Measurements from ENCODE around the gene GLRA3.

GLRA3 gene

DNA sequence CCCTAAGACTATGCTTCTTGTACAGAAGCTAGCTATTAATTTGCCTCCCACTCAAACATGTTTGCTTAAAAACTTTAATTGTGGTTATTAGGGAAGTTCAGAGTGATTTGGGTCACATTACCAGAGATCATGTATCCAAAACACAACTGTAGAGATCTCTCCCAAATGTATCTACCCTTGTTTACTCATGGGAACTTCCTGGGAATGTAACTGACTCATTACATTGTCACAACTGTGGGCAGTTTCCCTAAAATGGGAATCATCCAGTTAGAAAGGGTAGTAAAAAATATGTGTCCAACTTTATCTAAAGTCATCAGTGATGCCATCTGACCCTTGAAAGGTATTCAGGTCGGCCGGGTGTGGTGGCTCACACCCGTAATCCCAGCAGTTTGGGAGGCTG is 40.3 kb upstream of the GLRA3 start:
- Histone ChIP-seq H3K27me3 (ENCODE audit: insufficient read depth, low read depth, severe bottlenecking) (no peaks in the 10 kb centered on the region), H3K36me3 (no peaks in the 10 kb centered on the region), H3K4me3 (ENCODE audit: low read depth, low read length) (no peak overlapping the region), H3K27ac (no peak overlapping the region), H3K9me3 (ENCODE audit: severe bottlenecking) (peaks cover 8% of the 10 kb centered on the region)
- DNase-seq, result no peak
- TF ChIP-seq, protein P1, sequence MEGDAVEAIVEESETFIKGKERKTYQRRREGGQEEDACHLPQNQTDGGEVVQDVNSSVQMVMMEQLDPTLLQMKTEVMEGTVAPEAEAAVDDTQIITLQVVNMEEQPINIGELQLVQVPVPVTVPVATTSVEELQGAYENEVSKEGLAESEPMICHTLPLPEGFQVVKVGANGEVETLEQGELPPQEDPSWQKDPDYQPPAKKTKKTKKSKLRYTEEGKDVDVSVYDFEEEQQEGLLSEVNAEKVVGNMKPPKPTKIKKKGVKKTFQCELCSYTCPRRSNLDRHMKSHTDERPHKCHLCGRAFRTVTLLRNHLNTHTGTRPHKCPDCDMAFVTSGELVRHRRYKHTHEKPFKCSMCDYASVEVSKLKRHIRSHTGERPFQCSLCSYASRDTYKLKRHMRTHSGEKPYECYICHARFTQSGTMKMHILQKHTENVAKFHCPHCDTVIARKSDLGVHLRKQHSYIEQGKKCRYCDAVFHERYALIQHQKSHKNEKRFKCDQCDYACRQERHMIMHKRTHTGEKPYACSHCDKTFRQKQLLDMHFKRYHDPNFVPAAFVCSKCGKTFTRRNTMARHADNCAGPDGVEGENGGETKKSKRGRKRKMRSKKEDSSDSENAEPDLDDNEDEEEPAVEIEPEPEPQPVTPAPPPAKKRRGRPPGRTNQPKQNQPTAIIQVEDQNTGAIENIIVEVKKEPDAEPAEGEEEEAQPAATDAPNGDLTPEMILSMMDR (IDR thresholded peaks at IDR 0.05; ENCODE audit: low read depth, low read length), result no peak

DNA sequence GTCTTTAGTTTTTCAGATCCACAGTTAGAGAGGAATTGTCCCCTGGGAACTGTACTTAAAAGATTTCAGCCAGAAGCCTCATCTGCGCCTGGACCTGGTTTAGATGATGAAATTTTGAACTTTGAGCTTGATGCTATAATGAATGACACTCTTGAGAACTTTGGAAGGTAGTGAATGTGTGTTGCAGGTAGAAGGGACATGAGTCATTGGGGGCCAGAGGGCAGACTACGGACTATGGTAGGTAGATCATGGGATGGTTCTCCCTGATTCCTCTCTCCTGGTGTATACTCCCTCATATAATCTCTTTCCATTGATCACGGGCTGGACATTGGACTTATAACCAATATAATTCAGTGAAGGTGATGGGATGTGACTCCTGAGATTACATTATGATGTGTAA is 38.9 kb upstream of the GLRA3 start:
- H3K27me3 ChIP-seq (ENCODE audit: insufficient read depth, low read depth, severe bottlenecking), result no peaks in the 10 kb centered on the region
- H3K4me3 ChIP-seq (ENCODE audit: low read depth, low read length), result no peak overlapping the region
- no peak for DNase-seq
- TF ChIP-seq, protein P1 (IDR thresholded peaks at IDR 0.05; ENCODE audit: low read depth, low read length), result no peak
- peaks cover 8% of the 10 kb centered on the region for H3K9me3 ChIP-seq (ENCODE audit: severe bottlenecking)
- H3K36me3 ChIP-seq, result no peaks in the 10 kb centered on the region
- no peak overlapping the region for H3K27ac ChIP-seq

DNA sequence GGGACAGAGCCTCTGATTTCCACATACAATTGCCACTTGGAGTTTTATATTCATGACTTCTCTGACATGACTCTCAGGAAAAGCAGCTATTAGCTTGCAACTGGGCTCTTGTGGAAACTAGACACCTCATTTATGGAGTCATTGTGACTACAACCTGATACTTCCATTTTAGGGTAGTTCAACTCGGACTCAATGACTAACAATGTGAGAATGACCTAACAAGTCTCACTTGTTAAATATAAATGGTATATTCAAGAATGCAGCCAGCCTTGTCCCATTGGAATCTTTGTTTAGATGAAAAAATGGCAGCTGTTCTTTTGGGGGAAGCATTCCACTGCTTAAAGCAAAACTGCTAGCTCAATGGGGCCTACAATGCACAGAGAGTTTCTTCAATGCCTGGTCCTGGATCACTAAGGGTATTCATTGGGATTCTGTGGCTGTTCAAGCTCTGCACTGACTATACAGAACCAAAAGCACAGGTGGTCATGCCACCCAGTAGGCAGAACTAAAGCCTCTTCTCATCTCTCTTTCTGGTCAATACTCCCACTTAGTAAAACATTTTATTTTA is 36.5 kb upstream of the GLRA3 start:
- Histone ChIP-seq H3K36me3 (no peaks in the 10 kb centered on the region), H3K27ac (no peak overlapping the region), H3K27me3 (ENCODE audit: insufficient read depth, low read depth, severe bottlenecking) (no peaks in the 10 kb centered on the region), H3K4me3 (ENCODE audit: low read depth, low read length) (no peak overlapping the region), H3K9me3 (ENCODE audit: severe bottlenecking) (peaks cover 8% of the 10 kb centered on the region)
- TF ChIP-seq, protein P1 (IDR thresholded peaks at IDR 0.05; ENCODE audit: low read depth, low read length), result no peak
- no peak for DNase-seq

DNA sequence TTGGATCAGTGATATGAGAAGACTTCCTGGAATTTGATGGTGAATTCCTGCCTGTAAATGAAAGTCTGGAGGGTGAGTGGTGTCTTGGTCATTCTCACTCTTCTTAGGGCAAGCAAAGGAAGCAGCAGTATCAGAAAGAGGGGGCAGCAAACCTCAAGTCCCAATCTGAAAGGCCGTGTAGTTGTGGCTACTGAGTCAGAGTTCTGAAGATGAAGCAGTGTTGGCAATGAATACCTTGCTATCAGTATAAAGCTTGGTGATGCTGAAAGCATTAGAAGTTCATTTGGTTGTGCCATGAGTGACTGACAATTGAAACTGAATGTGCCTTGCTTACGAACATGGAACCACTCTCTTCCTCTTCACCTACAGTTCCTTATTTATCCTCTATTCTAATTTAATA is 35.0 kb upstream of the GLRA3 start:
- Histone ChIP-seq H3K4me3 (ENCODE audit: low read depth, low read length) (no peak overlapping the region), H3K9me3 (ENCODE audit: severe bottlenecking) (peaks cover 8% of the 10 kb centered on the region), H3K36me3 (no peaks in the 10 kb centered on the region), H3K27me3 (ENCODE audit: insufficient read depth, low read depth, severe bottlenecking) (no peaks in the 10 kb centered on the region), H3K27ac (no peak overlapping the region)
- TF ChIP-seq, protein P1 (IDR thresholded peaks at IDR 0.05; ENCODE audit: low read depth, low read length), result no peak
- DNase-seq, result no peak

DNA sequence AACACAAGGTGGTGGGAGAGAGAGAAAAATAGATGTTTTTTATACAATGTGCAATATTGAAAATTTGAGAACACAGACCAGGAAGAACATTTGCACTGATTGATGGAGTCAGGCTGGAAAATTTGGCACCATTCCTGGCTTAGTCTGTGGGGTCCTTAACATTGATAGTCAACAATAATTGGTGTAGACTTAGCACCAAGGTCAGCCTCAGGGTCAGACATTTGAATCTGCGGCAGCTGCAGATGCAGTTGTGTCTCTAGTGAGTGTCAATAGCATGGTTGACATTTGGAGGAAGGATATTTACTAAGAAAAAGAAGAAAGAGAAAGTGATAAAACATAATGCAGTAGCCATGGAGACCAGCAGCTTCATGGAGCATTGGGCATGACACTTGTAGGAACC is 31.5 kb upstream of the GLRA3 start:
- Histone ChIP-seq H3K27ac (no peak overlapping the region), H3K36me3 (no peaks in the 10 kb centered on the region)
- no peak for DNase-seq

More for the DNA sequence above, 31.5 kb upstream of the GLRA3 start:
- TF ChIP-seq, protein P1 (IDR thresholded peaks at IDR 0.05; ENCODE audit: low read depth, low read length), result no peak
- Histone ChIP-seq H3K27me3 (ENCODE audit: insufficient read depth, low read depth, severe bottlenecking) (no peaks in the 10 kb centered on the region), H3K9me3 (ENCODE audit: severe bottlenecking) (no peaks in the 10 kb centered on the region), H3K4me3 (ENCODE audit: low read depth, low read length) (no peak overlapping the region)

All from WERI-Rb-1 (cell line).